ENCODE data around the gene MIS18BP1.
A peak's percentile ranks its signal among the peaks of the same experiment; 100 is the strongest.
"Not testable (repeated sequence)": the region's sequence is repeated elsewhere in the genome, so short reads cannot be mapped to it uniquely, and the experiment has no call there.

Gene MIS18BP1

DNA sequence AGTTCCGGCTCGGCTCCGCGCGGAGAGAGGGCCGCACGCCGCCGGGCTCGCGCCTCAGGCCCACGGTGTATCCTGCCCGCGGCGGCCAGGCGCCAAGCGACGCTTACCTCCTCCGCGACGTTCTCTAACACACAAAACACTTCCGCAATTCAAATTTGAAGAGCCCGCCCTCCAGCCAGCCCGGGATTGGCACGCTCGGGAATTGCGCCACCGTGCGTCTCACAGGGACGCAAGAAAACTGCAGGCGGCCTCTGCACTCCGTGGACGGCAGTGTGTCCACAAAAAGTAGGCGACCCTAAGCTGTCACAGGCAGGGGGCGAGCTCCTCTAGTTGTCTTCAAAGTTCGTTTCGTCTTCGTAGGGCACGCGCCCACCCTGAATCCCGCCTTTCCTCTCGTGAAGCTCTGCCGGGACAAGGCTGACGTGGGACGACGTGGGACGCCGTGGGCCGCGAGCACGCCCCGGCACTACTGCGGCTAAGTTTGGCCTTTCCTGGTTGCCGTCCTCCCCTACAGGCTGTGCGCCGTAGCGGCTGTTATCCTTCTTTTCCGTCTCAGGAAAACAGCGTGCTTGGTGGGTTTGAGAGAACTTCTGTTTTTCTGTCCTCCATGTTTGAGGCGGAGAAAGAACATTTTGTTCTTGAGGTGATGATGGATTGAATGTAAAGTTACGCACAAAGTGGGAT, at the start of gene MIS18BP1:
Gene MIS18BP1, minus strand, starts transcription at position 133 of the 684 bp plus-strand sequence. CDS start 5,916 bp downstream, outside the sequence.
- peak; percentile 84 for DNase-seq

- no peak for DNase-seq
Measured at GRCh38 chr14:45298423-45299117, 45.6 kb upstream of the MIS18BP1 start.

DNA sequence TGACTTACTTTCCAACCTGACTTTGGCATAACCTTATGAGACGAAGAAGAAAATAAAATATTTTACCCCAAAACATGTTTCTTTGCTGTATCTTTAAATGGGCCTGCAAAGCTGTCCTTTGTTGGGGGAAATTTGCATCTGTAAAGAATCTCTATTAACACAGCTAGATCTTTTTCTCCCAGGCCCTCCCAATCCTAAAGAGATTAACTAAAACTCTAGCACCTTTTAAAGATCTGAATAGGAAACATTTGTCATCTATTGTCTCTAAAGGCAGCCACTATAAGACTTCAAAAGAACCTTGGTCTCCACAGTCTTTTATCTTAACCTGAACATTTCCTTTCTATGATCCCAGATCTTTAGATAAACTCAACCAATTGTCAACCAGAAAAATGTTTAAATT, 41.8 kb upstream of the MIS18BP1 start:
- DNase-seq: not testable (repeated sequence)

- no peak for DNase-seq
Measured at GRCh38 chr14:45290547-45290946, 37.5 kb upstream of the MIS18BP1 start.

GRCh38 chr14:45287610-45288009, 34.6 kb upstream of the MIS18BP1 start:
- DNase-seq: no peak

GRCh38 chr14:45284802-45285201, 31.8 kb upstream of the MIS18BP1 start:
- DNase-seq: no peak

DNA sequence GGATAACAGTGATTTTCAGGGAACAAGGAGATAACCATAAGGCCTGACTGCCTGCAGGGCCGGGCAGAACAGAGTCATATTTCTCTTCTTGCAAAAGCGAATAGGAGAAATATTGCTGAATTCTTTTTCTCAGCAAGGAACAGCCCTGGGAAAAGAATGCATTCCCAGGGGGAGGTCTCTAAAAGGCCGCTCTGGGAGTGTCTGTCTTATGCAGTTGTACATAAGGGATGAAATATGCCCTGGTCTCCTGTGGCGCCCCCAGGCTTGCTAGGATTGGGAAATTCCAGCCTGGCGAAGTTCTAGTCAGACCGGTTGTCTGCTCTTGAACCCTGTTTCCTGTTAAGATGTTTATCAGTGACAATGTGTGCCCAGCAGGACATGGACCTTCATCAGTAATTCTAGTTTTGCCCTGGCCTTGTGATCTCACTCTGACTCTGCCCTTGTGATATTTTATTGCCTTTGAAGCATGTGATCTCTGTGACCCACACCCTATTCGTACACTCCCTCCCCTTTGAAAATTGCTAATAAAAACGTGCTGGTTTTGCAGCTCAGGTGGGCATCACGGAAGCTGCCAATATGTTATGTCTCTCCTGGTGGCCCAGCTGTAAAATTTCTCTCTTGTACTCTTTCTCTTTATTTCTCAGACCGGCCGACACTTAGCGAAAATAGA, 28.9 kb upstream of the MIS18BP1 start:
- not testable (repeated sequence) for DNase-seq

DNA sequence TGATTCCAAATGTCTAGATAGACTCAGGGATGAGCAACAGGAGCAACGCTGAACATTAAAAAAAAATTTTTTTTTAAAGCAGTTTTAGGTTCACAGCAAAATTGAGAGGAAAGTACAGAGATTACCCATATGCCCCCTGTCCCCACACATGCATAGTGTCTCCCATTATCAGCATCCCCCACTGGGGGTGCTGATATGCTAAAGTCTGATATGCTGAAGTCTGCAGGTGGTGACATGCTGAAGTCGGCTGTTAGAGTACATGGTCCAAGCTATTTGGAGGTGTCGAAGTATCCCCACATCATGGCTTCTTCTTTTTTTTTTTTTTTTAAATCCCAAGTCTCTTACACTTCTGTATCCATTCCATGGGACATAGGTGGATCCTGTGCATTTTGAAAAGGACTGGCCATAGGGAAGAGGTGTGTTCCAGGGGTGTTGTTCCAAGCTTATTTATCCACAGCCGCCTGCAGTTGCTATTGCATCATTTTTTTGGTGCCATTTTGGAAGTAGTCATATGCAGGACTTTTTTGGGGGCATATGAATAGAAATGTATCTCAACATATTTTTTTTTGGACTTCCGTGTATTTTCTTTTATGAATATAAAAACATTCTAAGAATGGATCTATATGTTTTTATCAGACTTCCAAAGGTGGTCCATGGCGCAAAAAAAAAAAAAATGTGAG, 19.0 kb upstream of the MIS18BP1 start:
- DNase-seq: no peak

DNA sequence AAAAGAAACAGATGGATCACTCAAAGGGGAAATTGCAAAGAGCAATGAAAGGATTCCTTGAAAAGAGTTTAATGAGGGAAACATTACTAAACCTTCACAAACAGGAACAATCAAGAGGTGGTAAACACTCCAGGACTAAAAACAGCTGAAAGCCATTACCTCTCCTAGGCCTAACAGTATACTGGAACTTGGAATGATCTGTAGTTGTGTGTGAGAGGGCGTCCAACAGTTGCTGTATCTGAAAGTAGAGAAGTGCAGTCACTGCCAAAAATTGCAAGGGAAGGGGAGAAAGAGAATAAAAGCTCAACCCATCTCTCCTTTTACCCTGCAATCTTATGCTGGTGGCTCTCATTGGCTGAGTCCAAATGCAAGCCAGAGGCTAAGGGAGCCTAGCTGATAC, 17.0 kb upstream of the MIS18BP1 start:
- DNase-seq: no peak

GRCh38 chr14:45267071-45267470, 14.1 kb upstream of the MIS18BP1 start:
- DNase-seq: no peak

DNA sequence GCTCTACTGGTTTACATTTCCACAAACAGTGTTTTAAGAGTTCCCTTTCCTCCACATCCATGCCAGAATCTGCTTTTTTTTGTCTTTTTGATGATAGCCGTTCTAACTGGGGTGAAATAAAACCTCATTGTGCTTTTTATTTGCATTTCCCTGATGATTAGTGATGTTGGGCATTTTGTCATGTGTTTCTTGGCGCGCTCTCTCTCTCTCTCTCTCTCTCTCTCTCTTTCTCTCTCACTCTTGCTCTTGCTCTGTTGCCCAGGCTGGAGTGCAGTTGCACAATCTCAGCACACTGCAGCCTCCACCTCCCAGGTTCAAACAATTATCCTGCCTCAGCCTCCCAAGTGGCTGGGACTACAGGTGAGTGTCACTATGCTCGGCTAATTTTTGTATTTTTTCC, 9.6 kb upstream of the MIS18BP1 start:
- DNase-seq: no peak

DNA sequence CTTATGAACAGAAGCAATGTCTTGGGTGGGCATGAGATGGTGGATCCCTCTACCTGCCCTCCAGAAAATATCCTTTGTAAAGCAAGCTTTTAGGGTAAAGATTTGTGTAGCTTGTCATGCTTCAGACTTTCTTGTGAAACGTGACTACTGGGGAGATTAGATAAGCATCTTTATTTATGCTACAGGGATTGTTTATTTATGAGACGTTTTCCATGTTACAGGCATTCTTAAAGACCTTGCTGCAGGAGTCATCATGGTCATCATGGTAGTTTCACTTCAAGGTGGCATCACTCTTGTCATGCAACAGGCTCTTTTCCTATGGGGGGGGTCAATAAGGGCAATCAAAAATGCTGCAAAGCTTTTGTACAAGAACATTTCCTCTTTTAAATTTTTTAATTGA, 8.2 kb upstream of the MIS18BP1 start:
- DNase-seq: no peak

DNA sequence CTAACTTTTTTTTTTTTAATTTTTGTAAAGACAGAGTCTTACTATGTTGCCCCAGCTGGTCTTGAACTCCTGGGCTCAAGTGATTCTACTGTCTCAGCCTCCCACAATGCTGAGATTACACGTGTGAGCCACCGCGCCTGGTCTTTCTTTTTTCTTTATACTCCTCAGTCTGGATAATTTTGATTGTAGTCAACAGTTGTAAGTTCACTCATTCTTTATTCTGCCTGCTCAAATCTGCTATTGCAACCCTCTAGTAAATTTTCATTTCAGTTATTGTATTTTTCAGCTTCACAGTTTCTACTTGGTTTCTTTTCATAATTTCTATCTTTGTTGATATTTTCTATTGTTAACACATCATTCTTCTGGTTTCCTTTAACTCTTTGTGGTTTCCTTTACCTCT, 5.8 kb upstream of the MIS18BP1 start:
- DNase-seq: no peak

GRCh38 chr14:45258073-45258472, 5.1 kb upstream of the MIS18BP1 start:
- no peak for DNase-seq

GRCh38 chr14:45254771-45255170, 1.8 kb upstream of the MIS18BP1 start:
- no peak for DNase-seq

- no peak for DNase-seq
Measured at GRCh38 chr14:45253754-45254310, 830 bp upstream of the MIS18BP1 start.

DNA sequence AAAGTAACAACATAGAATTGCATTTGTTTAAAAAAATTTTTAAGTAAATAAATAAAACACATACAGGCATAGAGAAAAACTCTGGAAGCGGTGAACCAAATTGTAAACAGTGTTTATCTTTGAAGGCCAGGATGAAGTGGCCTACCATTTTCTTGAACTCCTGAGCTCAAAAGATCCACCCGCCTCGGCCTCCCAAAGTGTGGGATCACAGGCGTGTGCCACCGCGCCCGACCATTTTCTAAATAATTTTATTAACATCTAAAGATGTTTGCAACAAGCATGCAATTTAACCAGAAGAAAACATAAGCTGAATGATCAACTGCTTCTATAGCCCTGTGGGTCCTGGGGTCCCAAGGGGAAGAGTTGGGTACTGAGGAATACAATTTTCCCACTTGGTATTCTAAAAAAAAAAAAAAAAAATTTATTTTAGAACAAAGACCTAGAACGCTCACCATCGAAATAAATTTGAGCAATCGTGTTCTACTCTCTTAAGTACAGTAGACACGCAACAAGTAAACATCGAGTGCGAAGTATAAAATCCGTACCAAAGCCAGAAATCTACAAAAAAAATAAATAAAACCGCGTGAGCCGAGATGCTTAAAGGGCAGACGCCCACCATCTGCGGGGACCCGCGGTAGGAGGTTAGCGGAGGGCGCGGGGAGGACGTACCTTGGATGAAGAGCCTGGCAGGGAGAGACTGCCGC, 484 bp downstream of the MIS18BP1 start:
- no peak for DNase-seq

DNA sequence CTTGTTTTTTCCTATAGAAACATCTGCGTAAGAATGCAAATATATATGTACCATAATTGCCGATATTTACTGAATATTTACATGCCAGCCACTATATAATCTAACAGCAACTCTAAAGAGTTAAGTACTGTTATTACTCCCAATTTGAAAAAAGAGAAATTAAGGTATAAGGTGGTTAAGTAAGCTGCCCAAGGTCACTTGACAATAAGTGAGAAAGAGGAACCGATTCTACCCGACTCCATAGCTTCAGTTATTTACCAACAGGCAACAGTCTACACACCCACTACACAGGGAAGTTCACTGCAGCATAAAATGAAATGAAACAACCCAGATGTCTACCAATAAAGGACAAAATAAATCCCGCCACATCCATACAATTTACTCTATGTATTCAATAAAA, 1.1 kb downstream of the MIS18BP1 start:
- DNase-seq: peak; percentile 80

GRCh38 chr14:45249856-45250575, 3.0 kb downstream of the MIS18BP1 start:
- no peak for DNase-seq

DNA sequence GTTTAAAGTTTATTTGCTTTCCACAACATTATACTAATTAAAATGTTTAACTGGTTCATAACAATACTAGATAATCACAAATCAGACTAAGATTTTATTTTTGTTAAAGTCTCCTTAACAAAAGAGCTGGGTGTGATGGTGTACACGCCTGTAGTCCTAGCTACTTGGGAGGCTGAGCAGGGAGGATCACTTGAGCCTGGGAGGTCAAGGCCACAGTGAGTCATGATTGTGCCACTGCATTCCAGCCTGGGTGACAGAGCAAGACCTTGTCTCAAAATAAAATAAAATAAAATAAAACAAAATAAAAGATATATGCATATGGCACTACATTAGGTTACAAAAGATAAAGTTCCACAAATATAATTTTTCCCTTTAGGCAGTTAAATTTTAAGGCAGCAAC, 5.6 kb downstream of the MIS18BP1 start:
- DNase-seq: no peak

- DNase-seq: no peak
Measured at GRCh38 chr14:45246691-45247090, 6.3 kb downstream of the MIS18BP1 start.

DNA sequence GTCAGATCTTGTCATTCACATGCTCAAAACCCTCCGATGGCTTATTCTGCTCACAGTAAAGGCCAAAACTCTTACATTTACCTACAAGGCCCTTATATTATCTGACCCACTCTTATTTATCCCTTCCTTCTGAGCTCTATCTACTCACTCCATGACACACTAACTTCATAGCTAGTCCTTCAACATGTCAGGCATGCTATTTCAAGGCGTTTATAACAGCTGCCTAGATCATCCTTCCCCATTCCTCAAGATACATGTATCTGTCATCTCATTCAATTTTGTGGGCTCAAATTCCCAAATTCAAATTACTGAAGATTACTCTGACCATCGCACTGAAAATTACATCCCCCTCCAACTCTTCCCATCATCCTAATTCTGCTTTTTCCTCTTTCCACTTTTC, 6.9 kb downstream of the MIS18BP1 start:
- DNase-seq: no peak
